GM21360 (cell line): ENCODE data around the gene FILIP1.

Source experiments
- ATAC-seq: cut with Tn5 transposase; IDR thresholded peaks from one replicate; pipeline ENCODE4 v1.9.1; 2021; ENCODE audit warnings: mild to moderate bottlenecking, moderate library complexity; ENCODE audit not compliant: unreplicated experiment

FILIP1 gene

DNA sequence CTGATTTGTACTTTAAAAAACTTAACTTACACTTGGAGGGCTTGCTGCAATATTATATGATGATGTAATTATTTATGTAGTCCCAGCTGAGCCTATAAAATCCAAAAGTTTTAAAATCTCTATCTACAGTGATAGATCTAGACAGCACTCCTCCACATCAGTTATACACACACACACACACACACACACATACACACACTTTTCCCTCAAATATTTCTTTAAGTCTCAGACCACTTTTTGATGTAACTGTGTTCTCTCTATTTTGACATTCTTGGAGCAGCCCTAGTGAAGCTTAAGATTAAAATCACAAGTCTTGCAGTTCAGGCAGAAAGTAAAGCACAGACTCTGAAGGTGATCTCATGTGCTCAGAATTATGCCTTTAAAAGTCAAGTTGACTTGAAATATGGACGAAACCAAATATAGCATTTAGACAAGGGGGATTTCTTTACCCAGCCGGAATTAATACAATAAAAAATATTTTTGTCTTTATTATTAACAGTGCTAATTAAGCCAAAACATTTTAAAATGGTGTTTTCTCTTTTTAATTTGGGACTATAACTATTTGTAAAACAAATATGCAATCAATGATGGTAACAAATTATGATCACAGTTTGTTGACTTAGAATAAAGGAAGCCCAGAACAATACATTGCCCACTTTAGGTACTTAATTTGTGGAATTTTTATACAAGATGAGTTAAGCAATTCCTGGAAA lies 145.5 kb downstream of the FILIP1 start:
- no peak for ATAC-seq

- no peak for ATAC-seq
Measured at GRCh38 chr6:75345413-75345812, 148.2 kb downstream of the FILIP1 start.

DNA sequence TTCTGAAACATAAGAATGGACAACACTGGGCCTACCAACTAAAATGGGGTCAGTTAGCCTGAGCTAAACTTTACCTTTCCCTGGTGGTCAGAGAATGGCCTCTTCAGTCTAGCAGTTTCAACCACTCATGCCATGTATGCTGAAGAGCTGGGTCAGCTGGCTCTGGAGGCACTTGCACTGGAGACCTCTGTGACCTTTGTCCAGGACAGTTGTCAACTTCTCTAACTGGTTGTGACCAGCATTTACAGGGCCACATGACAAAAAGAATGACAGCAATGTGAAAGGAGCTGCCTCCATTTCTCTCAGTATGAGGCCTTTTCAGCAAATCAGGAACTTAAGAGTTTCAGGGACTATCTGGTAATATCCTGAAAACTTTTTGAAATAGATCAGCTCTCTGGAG lies 149.1 kb downstream of the FILIP1 start:
- no peak for ATAC-seq

GRCh38 chr6:75344021-75344420 lies 149.6 kb downstream of the FILIP1 start:
- no peak for ATAC-seq

DNA sequence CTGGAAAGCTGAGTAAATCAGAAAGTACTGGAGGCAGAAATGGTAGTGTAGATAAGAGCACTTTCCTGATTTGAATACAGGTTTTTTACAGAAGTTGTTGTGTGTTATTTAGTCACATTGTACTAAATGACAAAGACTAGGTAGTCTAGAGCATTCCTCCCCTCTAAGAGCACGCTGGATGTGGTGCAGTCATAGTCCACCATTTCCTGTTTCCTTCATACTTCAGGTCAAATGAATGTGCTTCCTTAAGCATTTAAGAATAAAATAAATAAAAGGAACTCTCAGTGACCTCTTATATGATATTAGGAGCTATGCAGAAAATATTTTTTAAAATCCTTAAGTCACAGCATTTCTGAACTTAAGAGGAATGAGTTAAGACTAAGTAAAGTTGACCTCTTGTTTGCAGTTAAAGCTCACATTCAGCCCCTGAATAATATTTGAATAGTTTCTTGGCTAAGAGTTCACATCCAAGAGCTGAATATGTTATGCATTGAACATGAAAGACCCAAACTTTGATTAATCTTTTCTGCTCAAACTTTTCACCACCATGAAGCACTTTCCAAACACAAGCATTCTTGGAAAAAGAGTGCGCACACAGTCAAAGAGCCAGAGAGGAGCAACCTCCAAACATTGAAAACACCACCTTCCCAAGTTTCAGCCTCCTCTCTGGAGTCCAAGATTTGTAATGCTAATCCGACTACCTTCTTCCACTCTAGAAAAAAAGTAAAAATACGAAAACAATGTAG lies 155.6 kb downstream of the FILIP1 start:
- ATAC-seq: no peak

GRCh38 chr6:75334266-75335040 lies 159.1 kb downstream of the FILIP1 start:
- no peak for ATAC-seq

GRCh38 chr6:75333676-75334200 lies 159.9 kb downstream of the FILIP1 start:
- no peak for ATAC-seq

GRCh38 chr6:75331151-75331550 lies 162.4 kb downstream of the FILIP1 start:
- ATAC-seq: no peak

- no peak for ATAC-seq
Measured at GRCh38 chr6:75329703-75330102, 163.9 kb downstream of the FILIP1 start.

DNA sequence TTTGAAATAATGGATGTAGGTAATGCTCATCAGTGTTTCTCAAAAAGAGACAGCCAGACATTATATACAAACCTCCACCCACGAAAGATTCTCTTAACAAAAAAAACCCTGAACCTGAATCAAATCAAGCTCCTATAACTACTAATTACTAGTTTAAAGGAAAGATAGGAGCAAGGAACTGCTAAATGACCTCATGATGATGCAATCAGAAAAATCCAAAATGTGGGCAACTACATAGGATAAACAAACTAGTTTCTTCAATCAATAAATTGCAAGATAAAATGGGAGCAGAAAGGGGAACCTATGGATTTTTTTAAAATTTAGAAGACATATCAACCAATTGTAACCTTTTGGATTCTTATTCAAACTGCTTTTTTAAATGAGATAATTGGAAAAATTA lies 165.8 kb downstream of the FILIP1 start:
- ATAC-seq: no peak

- no peak for ATAC-seq
Measured at GRCh38 chr6:75326557-75327258, 166.9 kb downstream of the FILIP1 start.

GRCh38 chr6:75318900-75319299 lies 174.7 kb downstream of the FILIP1 start:
- no peak for ATAC-seq

DNA sequence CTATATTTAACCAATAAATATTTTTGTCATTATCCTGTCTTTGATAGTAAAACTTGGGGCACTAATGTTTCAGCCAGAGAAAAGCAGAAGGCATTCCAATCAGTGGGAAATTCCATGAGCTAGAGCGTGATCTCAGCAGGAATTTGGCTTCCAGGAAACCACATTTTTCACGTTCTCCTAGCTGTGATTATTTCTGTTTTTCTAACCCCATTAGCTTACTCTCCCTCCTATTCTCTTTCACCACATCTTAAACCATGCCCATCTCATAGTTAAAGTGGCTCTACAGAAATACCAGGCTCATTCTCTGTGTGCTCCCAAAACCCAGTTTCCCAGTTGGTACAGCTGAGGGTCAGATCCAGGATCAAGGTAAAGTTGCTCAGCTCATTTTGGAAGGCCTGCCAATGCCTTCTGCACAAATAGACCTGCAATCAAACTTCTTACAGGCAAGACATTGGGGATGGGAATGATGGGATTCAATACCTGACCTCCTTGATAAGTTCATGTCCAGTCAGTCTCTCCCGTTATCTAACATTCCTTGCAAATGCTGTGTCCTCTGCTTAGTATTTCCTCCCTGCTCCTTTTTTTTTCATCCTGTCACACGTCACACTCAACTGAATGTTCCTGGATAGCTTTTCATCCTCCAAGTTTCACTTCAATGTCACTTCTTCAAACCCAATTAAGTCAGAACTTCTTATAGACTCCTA lies 175.9 kb downstream of the FILIP1 start:
- ATAC-seq: no peak

DNA sequence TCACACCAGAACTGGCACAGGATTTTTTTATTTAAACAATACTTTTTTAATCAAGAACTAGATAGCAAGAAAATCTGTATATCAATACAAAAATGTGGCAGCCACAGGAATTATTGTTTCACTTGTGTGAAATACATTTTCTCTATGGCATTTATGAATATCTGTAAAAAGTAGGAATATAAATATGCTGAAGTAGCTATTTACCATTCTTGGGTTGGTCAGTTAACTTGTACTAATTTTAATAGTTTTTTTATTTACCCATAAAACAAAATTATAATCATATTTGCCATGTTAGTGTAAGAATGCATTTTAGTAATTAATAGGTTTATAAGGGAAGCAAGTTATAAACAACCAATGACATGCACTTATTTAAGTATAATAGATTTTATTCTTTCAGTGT lies 177.6 kb downstream of the FILIP1 start:
- no peak for ATAC-seq

DNA sequence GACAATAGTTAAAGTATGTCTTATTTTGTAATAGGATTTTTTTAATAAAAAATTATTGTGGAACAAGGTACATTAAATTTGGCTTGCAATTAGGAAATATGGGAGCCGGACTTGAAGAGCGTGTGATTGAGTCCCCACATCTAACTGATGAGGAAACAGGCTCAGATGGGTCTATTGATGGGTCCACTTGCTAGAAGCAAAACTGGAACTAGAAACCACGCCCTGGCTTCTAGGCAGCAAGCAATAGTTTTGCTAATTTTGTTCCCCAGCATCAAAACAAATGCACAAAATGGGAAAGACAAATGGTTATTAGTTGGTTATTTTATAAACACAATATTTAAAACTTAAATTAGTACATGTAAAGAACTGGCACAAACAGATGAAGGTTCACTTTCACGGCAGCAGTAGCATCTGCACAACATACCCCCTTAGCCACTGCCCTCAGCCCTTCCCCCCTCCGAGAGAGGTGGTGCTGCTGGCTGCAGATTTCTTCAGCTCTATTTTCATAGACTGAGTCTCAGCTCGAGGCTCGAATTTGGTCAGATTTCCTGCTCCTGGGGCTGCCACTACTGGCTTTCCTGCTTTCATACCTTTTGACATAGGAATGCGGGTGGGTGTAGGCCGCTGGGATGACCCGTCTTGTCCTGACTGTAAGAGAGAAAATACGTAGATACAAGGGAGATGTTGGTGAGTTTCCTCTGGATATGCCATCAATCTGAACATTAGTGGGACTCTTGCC lies 185.2 kb downstream of the FILIP1 start:
- no peak for ATAC-seq

DNA sequence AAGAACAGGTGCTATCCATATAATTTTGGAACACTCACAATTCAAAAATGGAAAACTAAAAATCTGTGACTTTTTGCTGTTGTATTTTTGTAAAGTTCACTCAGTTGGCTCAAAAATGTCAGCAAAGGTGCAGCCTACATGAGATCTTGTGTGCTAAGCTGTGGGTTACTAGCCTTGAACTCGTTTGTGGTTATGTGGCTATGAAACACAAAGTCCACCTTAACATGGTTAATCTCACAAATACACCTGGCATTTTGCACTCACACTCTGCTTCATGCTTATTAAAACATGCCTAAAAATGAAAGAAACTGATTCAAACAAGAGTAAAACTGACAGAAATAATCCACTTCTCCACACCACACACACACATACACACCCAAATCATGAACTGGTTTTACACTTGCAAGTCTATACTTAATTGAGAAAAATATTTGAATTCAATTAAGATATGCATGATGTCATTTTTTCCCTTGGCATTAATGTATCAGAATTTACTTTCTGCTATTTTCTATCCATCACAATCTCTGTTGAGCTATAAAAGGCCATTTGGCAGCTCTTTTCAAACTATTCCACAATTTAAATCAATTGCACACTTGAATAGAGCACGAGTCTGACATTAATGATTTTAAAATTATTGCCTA lies 186.1 kb downstream of the FILIP1 start:
- no peak for ATAC-seq

- no peak for ATAC-seq
Measured at GRCh38 chr6:75306064-75306463, 187.5 kb downstream of the FILIP1 start.

- no peak for ATAC-seq
Measured at GRCh38 chr6:75305573-75305972, 188.0 kb downstream of the FILIP1 start.

DNA sequence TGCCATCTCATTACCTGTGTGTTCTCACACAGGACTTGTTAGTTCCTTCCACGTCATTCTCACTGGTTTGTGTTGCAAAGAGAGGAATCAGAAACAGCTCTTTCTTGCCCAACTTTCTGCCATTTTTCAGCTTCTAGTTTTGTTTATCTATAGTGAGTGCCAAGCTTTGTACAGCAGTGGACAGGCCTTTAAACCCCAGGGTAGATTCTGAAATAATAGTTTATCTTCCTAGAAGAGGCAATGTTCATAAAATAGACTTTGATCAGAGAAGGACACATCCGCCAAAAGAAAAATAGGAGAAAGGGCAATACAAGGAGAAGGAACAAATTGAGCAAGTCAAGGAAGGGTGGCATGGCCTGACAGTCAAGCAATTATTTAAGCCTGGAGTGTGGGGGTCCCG lies 191.3 kb downstream of the FILIP1 start:
- no peak for ATAC-seq
